CD14-positive monocyte (primary cell): ENCODE data around the gene SECISBP2. TPM values are rescaled to one million over a fixed set of nuclear protein-coding genes. Genes with fewer than 3 reads are reported as not detected.
"Not testable (repeated sequence)": the region's sequence is repeated elsewhere in the genome, so short reads cannot be mapped to it uniquely, and the experiment has no call there.

Experiments
- DNase-seq, 3 donors: peaks; one replicate each; pipeline ENCODE4 v3.0.0-alpha.2; 2011 to 2022
- H2AFZ ChIP-seq: 2 replicates; pipeline ENCODE4 v1.6.0; 2012; ENCODE audit warnings: mild to moderate bottlenecking, low read depth, low read length, inconsistent platforms; ENCODE audit not compliant: insufficient read depth, poor library complexity, severe bottlenecking
- H3K27ac ChIP-seq, 2 donors: 1 replicate in 1 of 2; 2 replicates in 1 of 2; pipeline ENCODE4 v1.5.1; 2012 to 2013; ENCODE audit warnings: low read length in 2 of 2, control low read depth in 1 of 2, inconsistent platforms in 1 of 2, low read depth in 1 of 2, mild to moderate bottlenecking in 1 of 2
- H3K27me3 ChIP-seq, 2 donors: one replicate each; pipeline versions ENCODE4 v1.6.0 to v1.6.1; 2011 to 2013; ENCODE audit warnings: low read length in 2 of 2; ENCODE audit not compliant: control insufficient read depth in 2 of 2, insufficient read depth in 2 of 2
- H3K36me3 ChIP-seq, 2 donors: replicated peaks in 1 of 2; 1 replicate in 1 of 2; 2 replicates in 1 of 2; pipeline versions ENCODE4 v1.5.1 to v1.6.1; 2012 to 2013; ENCODE audit warnings: low read length in 2 of 2, control low read depth in 1 of 2, inconsistent platforms in 1 of 2, mild to moderate bottlenecking in 1 of 2; ENCODE audit not compliant: insufficient read depth in 2 of 2, control insufficient read depth in 1 of 2
- H3K4me1 ChIP-seq, 2 donors: 1 replicate in 1 of 2; 2 replicates in 1 of 2; pipeline versions ENCODE4 v1.5.1 to v1.6.1; 2012 to 2013; ENCODE audit warnings: low read length in 2 of 2, control low read depth in 1 of 2, inconsistent platforms in 1 of 2, mild to moderate bottlenecking in 1 of 2, moderate library complexity in 1 of 2; ENCODE audit not compliant: insufficient read depth in 2 of 2, control insufficient read depth in 1 of 2
- H3K4me2 ChIP-seq: replicated peaks from 2 replicates; pipeline ENCODE3; 2012; ENCODE audit warnings: low read length, moderate library complexity, mild to moderate bottlenecking; ENCODE audit not compliant: poor library complexity, severe bottlenecking; ENCODE audit errors: extremely low read depth
- H3K4me3 ChIP-seq, 3 experiments: fragments of 200-600 bp in 1 of 3; sonication (generic) in 1 of 3; replicated peaks in 1 of 3; 1 replicate in 2 of 3; 2 replicates in 1 of 3; pipeline ENCODE4 v1.5.1; 2011 to 2013; ENCODE audit warnings: low read length in 3 of 3, mild to moderate bottlenecking in 3 of 3, control low read depth in 2 of 3, low read depth in 2 of 3, inconsistent platforms in 1 of 3, moderate library complexity in 1 of 3
- H3K79me2 ChIP-seq: 2 replicates; pipeline ENCODE4 v1.6.0; 2012; ENCODE audit warnings: mild to moderate bottlenecking, control low read depth, inconsistent platforms, low read length, moderate library complexity; ENCODE audit not compliant: insufficient read depth
- H3K9ac ChIP-seq: 2 replicates; pipeline ENCODE4 v1.6.0; 2017; ENCODE audit warnings: low read length, mild to moderate bottlenecking; ENCODE audit not compliant: insufficient read depth, poor library complexity, severe bottlenecking
- H3K9me3 ChIP-seq, 2 donors: replicated peaks in 1 of 2; 1 replicate in 1 of 2; 2 replicates in 1 of 2; pipeline versions ENCODE4 v1.5.1 to v1.6.1; 2012 to 2013; ENCODE audit warnings: low read length in 2 of 2, control low read depth in 1 of 2; ENCODE audit not compliant: control insufficient read depth in 1 of 2, insufficient read depth in 1 of 2
- H4K20me1 ChIP-seq: 2 replicates; pipeline ENCODE4 v1.6.0; 2012; ENCODE audit warnings: mild to moderate bottlenecking, low read length, control low read depth, moderate library complexity; ENCODE audit not compliant: insufficient read depth
- H3K27ac Mint-ChIP-seq, 7 donors: one replicate each; pipeline ENCODE4 v1.8.0; 2020; ENCODE audit warnings: mild to moderate bottlenecking in 7 of 7, mixed read lengths in 7 of 7, moderate library complexity in 6 of 7, inconsistent platforms in 2 of 7
- H3K27me3 Mint-ChIP-seq, 3 donors: one replicate each; pipeline ENCODE4 v1.8.0; 2021 to 2022; ENCODE audit warnings: low read depth in 3 of 3, mild to moderate bottlenecking in 3 of 3, mixed read lengths in 3 of 3, moderate library complexity in 3 of 3, inconsistent platforms in 1 of 3
- H3K36me3 Mint-ChIP-seq, 2 donors: one replicate each; pipeline ENCODE4 v1.8.0; 2020; ENCODE audit warnings: mixed read lengths in 2 of 2, inconsistent platforms in 1 of 2, mild to moderate bottlenecking in 1 of 2
- H3K4me1 Mint-ChIP-seq: one replicate; pipeline ENCODE4 v1.8.0; 2020; ENCODE audit warnings: mild to moderate bottlenecking, mixed read lengths
- H3K4me3 Mint-ChIP-seq, 2 donors: one replicate each; pipeline ENCODE4 v1.8.0; 2020; ENCODE audit warnings: mild to moderate bottlenecking in 2 of 2, mixed read lengths in 2 of 2, moderate library complexity in 1 of 2
- H3K9me3 Mint-ChIP-seq, 7 donors: one replicate each; pipeline ENCODE4 v1.8.0; 2020 to 2022; ENCODE audit warnings: mixed read lengths in 7 of 7, mild to moderate bottlenecking in 6 of 7, moderate library complexity in 6 of 7, inconsistent platforms in 2 of 7
- WGBS: methylation state at CpG from one replicate; pipeline ENCODE4 v1.1.5; 2013; ENCODE audit warnings: missing lambda C conversion rate; ENCODE audit not compliant: insufficient coverage; 5-methylcytosine and 5-hydroxymethylcytosine counted together
- intact Hi-C, 2 donors: fragments of 100-400 bp; cut with micrococcal nuclease; formaldehyde crosslinking; loops; one replicate each; pipeline versions ENCODE4 v1.15.0 to v1.15.1; 2023
- polyA plus RNA-seq, 3 donors: library from polyadenylated mRNA; depleted of rRNA in 1 of 3; unstranded in 2 of 3; stranded (reverse) in 1 of 3; fragments of 300-500 nt in 2 of 3; fragments of >200 nt in 1 of 3; fragmentation: Illumina TruSeq in 2 of 3; gene quantifications; 1 replicate in 2 of 3; 2 replicates in 1 of 3; pipeline ENCODE4 v1.2.3, GENCODE V29; 2012 to 2021
- TF ChIP-seq, protein P1 (sequence below): fragments of 200-600 bp; IDR thresholded peaks from one replicate; pipeline ENCODE4 v1.8.0; 2022; ENCODE audit warnings: antibody characterized with exemption, mild to moderate bottlenecking

Gene SECISBP2
- polyA plus RNA-seq, 3 donors: 8.6 to 51.4 (median 9.8) TPM

DNA sequence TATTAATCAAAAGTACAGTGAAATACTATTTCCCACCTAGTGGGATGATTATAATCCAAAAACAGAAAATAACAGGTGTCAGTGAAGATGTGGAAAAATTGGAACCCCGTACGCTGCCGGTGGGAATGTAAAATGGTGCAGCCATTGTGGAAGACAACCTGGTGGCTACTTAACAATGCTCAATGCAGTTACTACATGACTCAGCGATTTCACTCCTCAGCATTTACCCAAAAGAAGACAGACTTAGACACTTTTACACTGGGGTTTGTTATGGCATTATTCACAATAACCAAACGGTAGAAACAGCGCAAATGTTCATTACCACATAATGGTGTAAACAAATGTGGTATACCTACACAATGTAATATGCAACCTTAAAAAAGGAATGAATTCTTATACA, 23.9 kb downstream of the SECISBP2 start:
- no peak for DNase-seq
- Histone ChIP-seq H3K9ac (no peak overlapping the region), H3K9me3 (no peaks in the 10 kb centered on the region), H3K4me3 (no peak overlapping the region), H3K27me3 (no peaks in the 10 kb centered on the region), H3K36me3 (peaks cover 90 to 100% of the 10 kb centered on the region in 2 donors), H3K4me1 (no peaks in the 10 kb centered on the region), H3K4me2 (no peak overlapping the region), H2AFZ (no peak overlapping the region), H3K79me2 (no peaks in the 10 kb centered on the region), H4K20me1 (no peaks in the 10 kb centered on the region), H3K27ac (no peak overlapping the region)
- no peak overlapping the region for H3K27ac Mint-ChIP-seq
- no peaks in the 10 kb centered on the region for H3K4me1 Mint-ChIP-seq
- H3K9me3 Mint-ChIP-seq: peaks cover 0 to 2% (median 0%) of the 10 kb centered on the region in 7 donors
- TF ChIP-seq, protein P1, sequence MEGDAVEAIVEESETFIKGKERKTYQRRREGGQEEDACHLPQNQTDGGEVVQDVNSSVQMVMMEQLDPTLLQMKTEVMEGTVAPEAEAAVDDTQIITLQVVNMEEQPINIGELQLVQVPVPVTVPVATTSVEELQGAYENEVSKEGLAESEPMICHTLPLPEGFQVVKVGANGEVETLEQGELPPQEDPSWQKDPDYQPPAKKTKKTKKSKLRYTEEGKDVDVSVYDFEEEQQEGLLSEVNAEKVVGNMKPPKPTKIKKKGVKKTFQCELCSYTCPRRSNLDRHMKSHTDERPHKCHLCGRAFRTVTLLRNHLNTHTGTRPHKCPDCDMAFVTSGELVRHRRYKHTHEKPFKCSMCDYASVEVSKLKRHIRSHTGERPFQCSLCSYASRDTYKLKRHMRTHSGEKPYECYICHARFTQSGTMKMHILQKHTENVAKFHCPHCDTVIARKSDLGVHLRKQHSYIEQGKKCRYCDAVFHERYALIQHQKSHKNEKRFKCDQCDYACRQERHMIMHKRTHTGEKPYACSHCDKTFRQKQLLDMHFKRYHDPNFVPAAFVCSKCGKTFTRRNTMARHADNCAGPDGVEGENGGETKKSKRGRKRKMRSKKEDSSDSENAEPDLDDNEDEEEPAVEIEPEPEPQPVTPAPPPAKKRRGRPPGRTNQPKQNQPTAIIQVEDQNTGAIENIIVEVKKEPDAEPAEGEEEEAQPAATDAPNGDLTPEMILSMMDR: no peak
- intact Hi-C loops: no loop called here
- WGBS: no CpG with 5 or more reads among the region's 6 CpGs
- H3K36me3 Mint-ChIP-seq: peaks cover 96 to 98% of the 10 kb centered on the region in 2 donors
- no peak overlapping the region for H3K4me3 Mint-ChIP-seq
- no peaks in the 10 kb centered on the region for H3K27me3 Mint-ChIP-seq

DNA sequence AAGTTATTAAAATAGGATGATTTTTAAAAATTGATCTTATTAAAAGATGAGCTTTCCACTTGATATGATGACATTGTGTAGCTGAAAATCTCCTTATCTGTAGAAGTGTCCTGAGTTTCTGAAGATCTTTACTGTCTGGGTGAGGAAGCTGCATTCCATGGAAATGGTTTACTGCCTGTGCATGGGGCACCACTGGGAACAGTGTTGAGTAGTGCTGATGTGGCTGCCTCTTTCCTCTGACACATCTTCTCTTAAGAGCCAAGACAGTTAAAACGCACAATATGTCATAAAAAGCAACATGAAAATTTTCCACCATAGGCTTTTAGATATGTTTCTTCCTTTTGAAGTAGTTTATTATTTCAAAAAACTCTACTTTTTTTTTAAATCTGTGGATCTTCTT, 24.6 kb downstream of the SECISBP2 start:
- Histone ChIP-seq H3K4me1 (no peaks in the 10 kb centered on the region), H3K4me3 (no peak overlapping the region), H3K79me2 (no peaks in the 10 kb centered on the region), H4K20me1 (no peaks in the 10 kb centered on the region), H3K27me3 (no peaks in the 10 kb centered on the region), H3K4me2 (no peak overlapping the region), H3K36me3 (peaks cover 89 to 100% of the 10 kb centered on the region in 2 donors), H3K27ac (no peak overlapping the region), H3K9ac (no peak overlapping the region), H3K9me3 (no peaks in the 10 kb centered on the region), H2AFZ (no peak overlapping the region)
- TF ChIP-seq, protein P1: no peak
- WGBS: no CpG with 5 or more reads among the region's 1 CpG
- peaks cover 0 to 2% (median 0%) of the 10 kb centered on the region in 7 donors for H3K9me3 Mint-ChIP-seq
- intact Hi-C loops: no loop called here
- no peak for DNase-seq
- no peaks in the 10 kb centered on the region for H3K4me1 Mint-ChIP-seq
- H3K27me3 Mint-ChIP-seq: no peaks in the 10 kb centered on the region
- H3K4me3 Mint-ChIP-seq: no peak overlapping the region
- peak overlapping the region in 1 of 7 donors; percentile 66 for H3K27ac Mint-ChIP-seq
- H3K36me3 Mint-ChIP-seq: peaks cover 94 to 98% of the 10 kb centered on the region in 2 donors

DNA sequence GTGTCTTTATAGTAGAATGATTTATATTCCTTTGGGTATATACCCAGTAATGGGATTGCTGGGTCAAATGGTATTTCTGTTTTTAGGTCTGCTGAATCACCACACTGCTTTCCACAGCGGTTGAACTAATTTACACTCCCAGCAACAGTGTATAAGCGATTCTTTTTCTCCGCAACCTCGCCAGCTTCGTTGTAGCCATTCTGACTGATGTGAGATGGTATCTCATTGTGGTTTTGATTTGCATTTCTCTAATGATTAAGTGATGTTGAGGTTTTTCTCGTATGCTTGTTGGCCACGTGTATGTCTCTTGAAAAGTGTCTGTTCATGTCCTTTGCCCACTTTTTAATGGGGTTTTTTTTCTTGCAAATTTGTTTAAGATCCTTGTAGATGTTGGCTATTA, 25.5 kb downstream of the SECISBP2 start:
- H2AFZ ChIP-seq, H3K4me3 ChIP-seq, H3K4me3 Mint-ChIP-seq, H4K20me1 ChIP-seq, DNase-seq, H3K9me3 ChIP-seq, H3K9me3 Mint-ChIP-seq, H3K9ac ChIP-seq, H3K27ac Mint-ChIP-seq, H3K79me2 ChIP-seq, intact Hi-C loops, H3K4me1 ChIP-seq, H3K4me1 Mint-ChIP-seq, H3K27ac ChIP-seq, H3K27me3 Mint-ChIP-seq, H3K4me2 ChIP-seq, H3K27me3 ChIP-seq: not testable (repeated sequence)
- peaks cover 89 to 100% of the 10 kb centered on the region in 2 donors for H3K36me3 ChIP-seq
- WGBS: 100% methylated on average over 1 of the region's 7 CpGs
- H3K36me3 Mint-ChIP-seq: peaks cover 94 to 98% of the 10 kb centered on the region in 2 donors
